Muscle layer of duodenum (tissue), 2 donors: Measurements from ENCODE around the gene FAM98C.

Experiments
- H3K27ac ChIP-seq: one replicate; pipeline ENCODE4 v1.7.0; 2013; ENCODE audit warnings: mild to moderate bottlenecking, low read length
- H3K27me3 ChIP-seq: one replicate; pipeline ENCODE4 v1.7.0; 2013; ENCODE audit warnings: low read depth, mild to moderate bottlenecking, control low read depth, low read length
- H3K36me3 ChIP-seq, 2 donors: one replicate each; pipeline ENCODE4 v1.7.0; 2013; ENCODE audit warnings: low read length in 2 of 2, control low read depth in 1 of 2, mild to moderate bottlenecking in 1 of 2; ENCODE audit not compliant: insufficient read depth in 2 of 2, control insufficient read depth in 1 of 2
- H3K4me1 ChIP-seq, 2 donors: one replicate each; pipeline ENCODE4 v1.7.0; 2013; ENCODE audit warnings: low read length in 2 of 2, mild to moderate bottlenecking in 2 of 2, control low read depth in 1 of 2, moderate library complexity in 1 of 2; ENCODE audit not compliant: insufficient read depth in 2 of 2, control insufficient read depth in 1 of 2
- H3K4me3 ChIP-seq, 2 donors: one replicate each; pipeline ENCODE4 v1.7.0; 2013; ENCODE audit warnings: low read length in 2 of 2, low read depth in 1 of 2, mild to moderate bottlenecking in 1 of 2
- H3K9me3 ChIP-seq, 2 donors: one replicate each; pipeline ENCODE4 v1.7.0; 2013; ENCODE audit warnings: low read length in 2 of 2, control low read depth in 1 of 2, mild to moderate bottlenecking in 1 of 2; ENCODE audit not compliant: control insufficient read depth in 1 of 2
- donor health status: healthy.

Gene FAM98C

DNA sequence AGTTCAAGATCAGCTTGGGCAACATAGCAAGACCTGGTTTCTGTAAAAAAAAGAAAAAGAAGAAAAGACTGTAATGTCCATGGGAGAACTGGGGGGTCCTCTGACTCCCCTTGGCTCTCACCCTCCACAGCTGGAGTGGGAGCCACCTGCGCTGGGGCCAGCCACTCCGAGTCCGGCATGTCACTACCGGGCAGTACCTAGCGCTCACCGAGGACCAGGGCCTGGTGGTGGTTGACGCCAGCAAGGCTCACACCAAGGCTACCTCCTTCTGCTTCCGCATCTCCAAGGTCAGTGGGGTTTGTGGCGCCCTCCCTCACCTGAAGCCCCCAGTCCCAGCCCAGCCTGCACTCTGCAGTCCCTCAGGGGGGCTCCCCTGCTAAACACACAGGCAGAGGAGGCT lies 45.3 kb downstream of the FAM98C start:
- no peaks in the 10 kb centered on the region for H3K4me1 ChIP-seq
- no peaks in the 10 kb centered on the region for H3K27me3 ChIP-seq
- no peak overlapping the region for H3K4me3 ChIP-seq
- peaks cover 0 to 3% of the 10 kb centered on the region in 2 donors for H3K9me3 ChIP-seq
- no peak overlapping the region for H3K27ac ChIP-seq
- H3K36me3 ChIP-seq: no peaks in the 10 kb centered on the region

DNA sequence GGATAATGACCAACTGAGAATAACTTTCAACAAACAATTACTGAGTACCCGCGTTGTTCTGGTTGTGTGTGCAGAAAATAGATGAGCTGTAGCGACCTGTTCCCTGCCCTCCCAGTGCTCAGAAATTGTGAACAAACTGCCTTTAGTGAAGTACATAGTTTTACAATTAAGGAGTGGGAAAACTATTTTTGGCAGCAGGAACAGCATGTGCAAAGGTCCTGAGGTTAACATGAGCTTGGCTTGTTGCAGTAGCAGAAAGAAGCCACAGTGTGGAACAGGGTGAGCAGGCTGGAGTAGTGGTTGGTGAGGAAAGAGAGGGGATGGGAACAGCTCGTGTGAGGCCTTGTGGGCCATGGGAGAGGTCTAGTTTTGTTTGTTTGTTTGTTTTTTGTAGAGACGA lies 46.6 kb downstream of the FAM98C start:
- Histone ChIP-seq H3K27me3 (no peaks in the 10 kb centered on the region), H3K4me3 (no peak overlapping the region), H3K4me1 (no peaks in the 10 kb centered on the region), H3K9me3 (peaks cover 0 to 3% of the 10 kb centered on the region in 2 donors), H3K36me3 (no peaks in the 10 kb centered on the region), H3K27ac (no peak overlapping the region)

DNA sequence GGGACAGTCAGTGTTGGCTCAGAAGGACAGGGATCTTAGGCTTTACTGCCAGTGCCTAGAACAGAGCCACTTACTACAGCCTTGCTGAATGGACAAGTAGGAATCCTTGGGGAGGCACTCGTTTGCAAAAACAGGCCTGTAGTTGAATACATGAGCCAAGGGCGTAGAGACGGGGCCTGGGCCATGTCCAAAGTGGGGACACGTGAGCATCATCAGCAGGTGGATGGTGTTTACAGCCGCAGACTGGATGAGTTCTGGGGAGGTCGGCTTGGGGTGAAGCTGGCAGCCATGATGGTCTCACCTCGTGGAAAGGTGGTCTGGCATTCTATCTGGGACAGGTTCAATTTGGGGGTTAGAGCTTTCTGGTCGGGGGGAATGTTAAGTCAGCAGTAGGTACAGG lies 48.1 kb downstream of the FAM98C start:
- Histone ChIP-seq H3K9me3 (peaks cover 0 to 3% of the 10 kb centered on the region in 2 donors), H3K27ac (no peak overlapping the region), H3K36me3 (no peaks in the 10 kb centered on the region), H3K27me3 (no peaks in the 10 kb centered on the region), H3K4me3 (no peak overlapping the region), H3K4me1 (no peaks in the 10 kb centered on the region)

DNA sequence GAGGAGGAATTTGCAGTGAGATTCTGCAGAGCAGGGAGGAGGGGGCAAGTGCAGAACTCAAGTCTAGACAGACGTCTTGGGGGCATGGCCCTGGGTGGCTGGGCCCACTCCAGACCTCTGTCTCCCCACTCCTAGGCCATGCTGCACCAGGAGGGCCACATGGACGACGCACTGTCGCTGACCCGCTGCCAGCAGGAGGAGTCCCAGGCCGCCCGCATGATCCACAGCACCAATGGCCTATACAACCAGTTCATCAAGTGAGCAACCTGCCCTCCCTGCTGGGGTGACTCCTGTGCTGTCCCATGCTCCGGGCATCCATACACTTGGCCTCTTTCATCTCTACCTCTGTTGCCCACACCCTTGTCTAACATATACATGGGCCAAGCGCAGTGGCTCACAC lies 48.7 kb downstream of the FAM98C start:
- no peak overlapping the region for H3K4me3 ChIP-seq
- no peaks in the 10 kb centered on the region for H3K36me3 ChIP-seq
- no peak overlapping the region for H3K27ac ChIP-seq
- no peaks in the 10 kb centered on the region for H3K4me1 ChIP-seq
- peaks cover 0 to 3% of the 10 kb centered on the region in 2 donors for H3K9me3 ChIP-seq
- H3K27me3 ChIP-seq: no peaks in the 10 kb centered on the region

DNA sequence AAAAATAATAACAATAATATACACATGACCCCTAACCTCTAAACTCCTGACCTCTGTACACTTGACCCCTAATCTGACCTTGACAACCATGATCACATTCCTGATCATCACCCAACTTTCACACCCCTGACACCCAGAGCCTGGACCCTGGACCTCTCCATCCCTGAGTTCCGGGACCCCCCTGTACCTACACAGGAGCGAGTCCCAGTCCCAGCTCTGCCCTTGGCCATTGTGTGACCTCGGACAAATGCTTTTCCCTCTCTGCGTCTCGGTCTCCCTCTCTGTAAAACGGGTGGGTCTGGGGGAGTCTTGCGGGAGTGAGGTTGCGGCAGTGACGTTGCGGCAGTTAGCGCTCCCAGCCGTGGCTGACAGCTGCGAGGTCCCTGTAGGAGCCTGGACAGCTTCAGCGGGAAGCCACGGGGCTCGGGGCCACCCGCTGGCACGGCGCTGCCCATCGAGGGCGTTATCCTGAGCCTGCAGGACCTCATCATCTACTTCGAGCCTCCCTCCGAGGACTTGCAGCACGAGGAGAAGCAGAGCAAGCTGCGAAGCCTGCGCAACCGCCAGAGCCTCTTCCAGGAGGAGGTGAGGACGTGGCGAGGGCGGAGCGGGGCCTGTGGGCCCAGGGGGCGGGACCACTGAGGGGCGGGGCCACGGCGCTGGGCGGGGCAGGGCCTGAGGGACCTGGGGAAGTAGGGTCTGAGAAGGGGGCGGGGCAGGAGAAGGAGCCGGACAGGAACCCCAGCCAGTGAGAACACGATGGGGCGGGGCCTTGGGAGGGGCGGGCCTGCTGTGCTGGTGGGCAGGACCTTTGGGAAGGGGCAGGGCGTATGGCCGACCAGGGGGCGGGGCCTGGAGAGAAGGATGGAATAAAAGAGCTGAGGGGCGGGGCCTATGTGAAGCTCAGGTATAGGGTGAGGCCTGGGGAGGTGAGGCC lies 49.8 kb downstream of the FAM98C start:
- Histone ChIP-seq H3K27me3 (no peaks in the 10 kb centered on the region), H3K4me1 (no peaks in the 10 kb centered on the region), H3K36me3 (no peaks in the 10 kb centered on the region), H3K27ac (no peak overlapping the region), H3K4me3 (no peak overlapping the region), H3K9me3 (peaks cover 0 to 3% of the 10 kb centered on the region in 2 donors)

DNA sequence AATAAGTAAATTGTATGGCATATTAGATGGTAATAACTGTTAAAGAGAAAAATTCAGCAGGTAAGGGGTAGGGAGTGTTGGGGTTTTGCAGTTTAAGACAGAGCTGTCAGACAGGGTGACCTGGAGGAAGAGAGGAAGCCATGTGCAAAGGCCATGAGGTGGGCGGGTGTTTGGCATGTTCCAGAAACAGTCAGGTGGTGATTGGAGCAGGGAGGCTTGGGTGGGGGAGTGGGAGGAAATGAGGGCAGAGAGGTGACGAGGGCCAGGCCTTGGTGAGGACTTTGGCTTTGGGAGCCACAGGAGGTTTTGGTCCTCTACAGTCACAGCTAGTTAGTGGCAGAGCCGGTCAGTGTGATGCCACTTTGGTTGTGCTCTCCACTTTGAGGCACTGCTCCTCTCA lies 50.7 kb downstream of the FAM98C start:
- H3K9me3 ChIP-seq: peaks cover 0 to 3% of the 10 kb centered on the region in 2 donors
- no peaks in the 10 kb centered on the region for H3K36me3 ChIP-seq
- no peaks in the 10 kb centered on the region for H3K27me3 ChIP-seq
- no peak overlapping the region for H3K27ac ChIP-seq
- H3K4me3 ChIP-seq: no peak overlapping the region
- H3K4me1 ChIP-seq: no peaks in the 10 kb centered on the region

DNA sequence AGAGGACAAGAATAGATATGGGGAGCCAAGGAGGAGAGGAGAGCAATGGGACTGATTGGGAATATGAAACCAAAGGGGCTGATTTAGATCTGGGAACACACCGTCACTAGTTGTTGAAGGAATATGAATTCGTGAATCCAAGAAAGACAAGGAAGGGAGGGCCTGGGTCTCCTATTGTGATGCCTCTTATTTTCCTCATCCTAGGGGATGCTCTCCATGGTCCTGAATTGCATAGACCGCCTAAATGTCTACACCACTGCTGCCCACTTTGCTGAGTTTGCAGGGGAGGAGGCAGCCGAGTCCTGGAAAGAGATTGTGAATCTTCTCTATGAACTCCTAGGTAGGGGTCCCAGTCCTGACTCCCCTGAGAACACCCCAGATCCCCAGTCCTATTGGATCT lies 52.1 kb downstream of the FAM98C start:
- no peaks in the 10 kb centered on the region for H3K36me3 ChIP-seq
- no peak overlapping the region for H3K4me3 ChIP-seq
- no peaks in the 10 kb centered on the region for H3K9me3 ChIP-seq
- no peaks in the 10 kb centered on the region for H3K27me3 ChIP-seq
- no peaks in the 10 kb centered on the region for H3K4me1 ChIP-seq
- no peak overlapping the region for H3K27ac ChIP-seq

DNA sequence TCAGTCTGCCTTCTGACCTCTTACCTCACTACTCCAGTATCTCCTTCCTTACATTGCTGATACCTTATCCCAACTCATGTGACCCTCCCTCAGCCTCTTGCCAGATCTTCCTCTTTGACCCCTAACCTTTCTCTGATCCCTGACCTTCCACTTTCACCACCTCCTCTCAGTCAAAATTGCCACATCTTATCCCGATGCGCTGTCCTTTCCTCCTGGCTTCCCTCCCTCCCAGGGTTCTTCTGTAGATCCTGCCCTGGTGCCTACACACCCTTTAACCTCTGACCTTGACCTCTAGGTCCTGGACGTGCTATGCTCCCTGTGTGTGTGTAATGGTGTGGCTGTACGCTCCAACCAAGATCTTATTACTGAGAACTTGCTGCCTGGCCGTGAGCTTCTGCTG lies 54.3 kb downstream of the FAM98C start:
- Histone ChIP-seq H3K9me3 (peaks cover 0 to 1% of the 10 kb centered on the region in 2 donors), H3K27ac (no peak overlapping the region), H3K4me1 (no peaks in the 10 kb centered on the region), H3K4me3 (no peak overlapping the region), H3K27me3 (no peaks in the 10 kb centered on the region), H3K36me3 (no peaks in the 10 kb centered on the region)

DNA sequence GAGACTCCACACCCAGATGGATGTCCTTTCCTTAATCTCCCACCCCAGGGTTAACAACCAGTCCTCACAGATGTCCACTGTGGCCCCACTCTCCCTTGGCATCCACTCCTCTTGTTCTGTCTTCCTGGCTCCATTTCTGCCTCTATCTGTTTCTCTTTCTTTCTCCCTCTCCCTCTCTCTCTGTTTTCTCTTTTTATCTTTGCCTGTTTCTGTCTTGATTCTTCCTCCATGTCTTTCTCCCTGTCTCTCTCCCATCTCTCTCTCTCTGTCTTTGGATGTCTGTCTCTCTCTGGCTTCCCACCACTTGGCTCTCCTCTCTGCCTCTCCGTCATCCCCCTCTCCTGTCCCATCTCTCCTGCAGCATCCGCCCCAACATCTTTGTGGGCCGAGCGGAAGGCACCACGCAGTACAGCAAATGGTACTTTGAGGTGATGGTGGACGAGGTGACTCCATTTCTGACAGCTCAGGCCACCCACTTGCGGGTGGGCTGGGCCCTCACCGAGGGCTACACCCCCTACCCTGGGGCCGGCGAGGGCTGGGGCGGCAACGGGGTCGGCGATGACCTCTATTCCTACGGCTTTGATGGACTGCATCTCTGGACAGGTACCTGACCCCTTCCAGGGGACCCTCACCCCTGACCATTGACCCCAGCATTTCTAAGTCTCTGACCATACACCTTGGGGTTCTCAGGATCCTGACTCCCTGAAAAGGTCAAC lies 55.0 kb downstream of the FAM98C start:
- no peaks in the 10 kb centered on the region for H3K36me3 ChIP-seq
- H3K27ac ChIP-seq: no peak overlapping the region
- no peaks in the 10 kb centered on the region for H3K27me3 ChIP-seq
- H3K4me1 ChIP-seq: no peaks in the 10 kb centered on the region
- H3K9me3 ChIP-seq: peaks cover 0 to 3% of the 10 kb centered on the region in 2 donors
- no peak overlapping the region for H3K4me3 ChIP-seq
